Osteocyte (in vitro differentiated cells): ENCODE measurements around the gene MBNL2. TPM values are rescaled to one million over a fixed set of nuclear protein-coding genes. Genes with fewer than 3 reads are reported as not detected.

Source experiments
- DNase-seq: peaks from one replicate; pipeline ENCODE4 v3.0.0; 2021; ENCODE audit warnings: mixed read lengths; ENCODE audit not compliant: unreplicated experiment; ENCODE audit errors: extremely low spot score
- H3K27ac Mint-ChIP-seq: one replicate; pipeline ENCODE4 v1.8.0; 2021; ENCODE audit warnings: mild to moderate bottlenecking, mixed read lengths; ENCODE audit not compliant: unreplicated experiment
- H3K27me3 Mint-ChIP-seq: one replicate; pipeline ENCODE4 v1.8.0; 2021; ENCODE audit warnings: mixed read lengths; ENCODE audit not compliant: unreplicated experiment
- H3K36me3 Mint-ChIP-seq: one replicate; pipeline ENCODE4 v1.8.0; 2021; ENCODE audit warnings: mixed read lengths; ENCODE audit not compliant: unreplicated experiment
- H3K4me1 Mint-ChIP-seq: one replicate; pipeline ENCODE4 v1.8.0; 2021; ENCODE audit warnings: mixed read lengths; ENCODE audit not compliant: unreplicated experiment
- H3K4me3 Mint-ChIP-seq: one replicate; pipeline ENCODE4 v1.8.0; 2021; ENCODE audit warnings: mild to moderate bottlenecking, moderate library complexity, mixed read lengths; ENCODE audit not compliant: unreplicated experiment
- H3K9me3 Mint-ChIP-seq: one replicate; pipeline ENCODE4 v1.8.0; 2021; ENCODE audit warnings: mixed read lengths; ENCODE audit not compliant: unreplicated experiment
- total RNA-seq: library from RNA; stranded (reverse); gene quantifications from 2 replicates; pipeline ENCODE4 v1.2.1, GENCODE V29; 2021
- TF ChIP-seq, protein P1 (sequence below): fragments of 200-600 bp; sonication (generic); IDR thresholded peaks from 2 replicates; pipeline ENCODE4 v1.5.0; 2021; ENCODE audit warnings: antibody characterized with exemption, mild to moderate bottlenecking, moderate library complexity

Gene MBNL2
- total RNA-seq, 1 donor from 2014 or later: 66.6 TPM

- H3K36me3 Mint-ChIP-seq: peaks cover 41% of the 10 kb centered on the region
- DNase-seq: no peak
- H3K4me3 Mint-ChIP-seq: no peak overlapping the region
Observed at GRCh38 chr13:97371486-97372109, 149.5 kb downstream of the MBNL2 start.

GRCh38 chr13:97372936-97373335 is 150.8 kb downstream of the MBNL2 start:
- no peak overlapping the region for H3K27ac Mint-ChIP-seq
- peaks cover 15% of the 10 kb centered on the region for H3K4me1 Mint-ChIP-seq
- no peaks in the 10 kb centered on the region for H3K27me3 Mint-ChIP-seq
- H3K4me3 Mint-ChIP-seq: no peak overlapping the region
- H3K9me3 Mint-ChIP-seq: no peaks in the 10 kb centered on the region
- TF ChIP-seq, protein P1, sequence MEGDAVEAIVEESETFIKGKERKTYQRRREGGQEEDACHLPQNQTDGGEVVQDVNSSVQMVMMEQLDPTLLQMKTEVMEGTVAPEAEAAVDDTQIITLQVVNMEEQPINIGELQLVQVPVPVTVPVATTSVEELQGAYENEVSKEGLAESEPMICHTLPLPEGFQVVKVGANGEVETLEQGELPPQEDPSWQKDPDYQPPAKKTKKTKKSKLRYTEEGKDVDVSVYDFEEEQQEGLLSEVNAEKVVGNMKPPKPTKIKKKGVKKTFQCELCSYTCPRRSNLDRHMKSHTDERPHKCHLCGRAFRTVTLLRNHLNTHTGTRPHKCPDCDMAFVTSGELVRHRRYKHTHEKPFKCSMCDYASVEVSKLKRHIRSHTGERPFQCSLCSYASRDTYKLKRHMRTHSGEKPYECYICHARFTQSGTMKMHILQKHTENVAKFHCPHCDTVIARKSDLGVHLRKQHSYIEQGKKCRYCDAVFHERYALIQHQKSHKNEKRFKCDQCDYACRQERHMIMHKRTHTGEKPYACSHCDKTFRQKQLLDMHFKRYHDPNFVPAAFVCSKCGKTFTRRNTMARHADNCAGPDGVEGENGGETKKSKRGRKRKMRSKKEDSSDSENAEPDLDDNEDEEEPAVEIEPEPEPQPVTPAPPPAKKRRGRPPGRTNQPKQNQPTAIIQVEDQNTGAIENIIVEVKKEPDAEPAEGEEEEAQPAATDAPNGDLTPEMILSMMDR: no peak
- DNase-seq: no peak
- H3K36me3 Mint-ChIP-seq: peaks cover 40% of the 10 kb centered on the region

More at GRCh38 chr13:97371486-97372109, 149.5 kb downstream of the MBNL2 start:
- Mint-ChIP-seq H3K9me3 (no peaks in the 10 kb centered on the region), H3K27me3 (no peaks in the 10 kb centered on the region), H3K27ac (no peak overlapping the region), H3K4me1 (peaks cover 27% of the 10 kb centered on the region)
- TF ChIP-seq, protein P1: no peak

- no peak overlapping the region for H3K4me3 Mint-ChIP-seq
- H3K4me1 Mint-ChIP-seq: peaks cover 9% of the 10 kb centered on the region
- no peaks in the 10 kb centered on the region for H3K9me3 Mint-ChIP-seq
- DNase-seq: no peak
- peaks cover 43% of the 10 kb centered on the region for H3K36me3 Mint-ChIP-seq
- TF ChIP-seq, protein P1: no peak
- no peaks in the 10 kb centered on the region for H3K27me3 Mint-ChIP-seq
- no peak overlapping the region for H3K27ac Mint-ChIP-seq
Observed at GRCh38 chr13:97373787-97374186, 151.7 kb downstream of the MBNL2 start.

DNA sequence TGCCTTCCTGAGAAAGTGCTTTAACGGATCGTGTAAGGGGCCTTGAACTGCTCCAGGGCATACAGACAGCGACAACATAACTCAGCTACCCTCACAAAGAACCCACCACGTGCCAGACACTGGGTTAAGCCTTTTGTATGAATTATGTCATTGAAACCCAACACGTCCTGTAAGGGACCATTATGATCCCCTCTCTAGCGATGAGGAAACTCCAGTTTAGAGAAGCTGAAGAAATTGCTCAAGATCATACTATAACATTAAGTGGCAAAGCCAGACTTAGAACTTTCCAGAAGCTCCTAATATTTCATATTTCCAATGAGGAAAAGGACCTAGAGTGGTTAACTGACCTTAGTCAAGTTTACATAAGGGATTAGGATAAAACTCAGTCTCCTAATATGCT is 154.8 kb downstream of the MBNL2 start:
- no peak overlapping the region for H3K27ac Mint-ChIP-seq
- TF ChIP-seq, protein P1: no peak
- no peaks in the 10 kb centered on the region for H3K27me3 Mint-ChIP-seq
- H3K4me3 Mint-ChIP-seq: no peak overlapping the region
- peaks cover 46% of the 10 kb centered on the region for H3K36me3 Mint-ChIP-seq
- no peak for DNase-seq
- no peaks in the 10 kb centered on the region for H3K4me1 Mint-ChIP-seq
- no peaks in the 10 kb centered on the region for H3K9me3 Mint-ChIP-seq

GRCh38 chr13:97379386-97379785 is 157.3 kb downstream of the MBNL2 start:
- Mint-ChIP-seq H3K9me3 (no peaks in the 10 kb centered on the region), H3K4me3 (no peak overlapping the region), H3K27me3 (no peaks in the 10 kb centered on the region), H3K27ac (no peak overlapping the region), H3K4me1 (peaks cover 3% of the 10 kb centered on the region), H3K36me3 (peaks cover 52% of the 10 kb centered on the region)
- TF ChIP-seq, protein P1: no peak
- DNase-seq: no peak
